CD14-positive monocyte (primary cell): Measurements from ENCODE around the gene DIPK1A. TPM values are rescaled to one million over a fixed set of nuclear protein-coding genes. Genes with fewer than 3 reads are reported as not detected.

Source experiments
- DNase-seq, 3 donors: peaks; one replicate each; pipeline ENCODE4 v3.0.0-alpha.2; 2011 to 2022
- H2AFZ ChIP-seq: 2 replicates; pipeline ENCODE4 v1.6.0; 2012; ENCODE audit warnings: mild to moderate bottlenecking, low read depth, low read length, inconsistent platforms; ENCODE audit not compliant: insufficient read depth, poor library complexity, severe bottlenecking
- H3K27ac ChIP-seq, 2 donors: 1 replicate in 1 of 2; 2 replicates in 1 of 2; pipeline ENCODE4 v1.5.1; 2012 to 2013; ENCODE audit warnings: low read length in 2 of 2, control low read depth in 1 of 2, inconsistent platforms in 1 of 2, low read depth in 1 of 2, mild to moderate bottlenecking in 1 of 2
- H3K27me3 ChIP-seq, 2 donors: one replicate each; pipeline versions ENCODE4 v1.6.0 to v1.6.1; 2011 to 2013; ENCODE audit warnings: low read length in 2 of 2; ENCODE audit not compliant: control insufficient read depth in 2 of 2, insufficient read depth in 2 of 2
- H3K36me3 ChIP-seq, 2 donors: replicated peaks in 1 of 2; 1 replicate in 1 of 2; 2 replicates in 1 of 2; pipeline versions ENCODE4 v1.5.1 to v1.6.1; 2012 to 2013; ENCODE audit warnings: low read length in 2 of 2, control low read depth in 1 of 2, inconsistent platforms in 1 of 2, mild to moderate bottlenecking in 1 of 2; ENCODE audit not compliant: insufficient read depth in 2 of 2, control insufficient read depth in 1 of 2
- H3K4me1 ChIP-seq, 2 donors: 1 replicate in 1 of 2; 2 replicates in 1 of 2; pipeline versions ENCODE4 v1.5.1 to v1.6.1; 2012 to 2013; ENCODE audit warnings: low read length in 2 of 2, control low read depth in 1 of 2, inconsistent platforms in 1 of 2, mild to moderate bottlenecking in 1 of 2, moderate library complexity in 1 of 2; ENCODE audit not compliant: insufficient read depth in 2 of 2, control insufficient read depth in 1 of 2
- H3K4me2 ChIP-seq: replicated peaks from 2 replicates; pipeline ENCODE3; 2012; ENCODE audit warnings: low read length, moderate library complexity, mild to moderate bottlenecking; ENCODE audit not compliant: poor library complexity, severe bottlenecking; ENCODE audit errors: extremely low read depth
- H3K4me3 ChIP-seq, 3 experiments: fragments of 200-600 bp in 1 of 3; sonication (generic) in 1 of 3; replicated peaks in 1 of 3; 1 replicate in 2 of 3; 2 replicates in 1 of 3; pipeline ENCODE4 v1.5.1; 2011 to 2013; ENCODE audit warnings: low read length in 3 of 3, mild to moderate bottlenecking in 3 of 3, control low read depth in 2 of 3, low read depth in 2 of 3, inconsistent platforms in 1 of 3, moderate library complexity in 1 of 3
- H3K79me2 ChIP-seq: 2 replicates; pipeline ENCODE4 v1.6.0; 2012; ENCODE audit warnings: mild to moderate bottlenecking, control low read depth, inconsistent platforms, low read length, moderate library complexity; ENCODE audit not compliant: insufficient read depth
- H3K9ac ChIP-seq: 2 replicates; pipeline ENCODE4 v1.6.0; 2017; ENCODE audit warnings: low read length, mild to moderate bottlenecking; ENCODE audit not compliant: insufficient read depth, poor library complexity, severe bottlenecking
- H3K9me3 ChIP-seq, 2 donors: replicated peaks in 1 of 2; 1 replicate in 1 of 2; 2 replicates in 1 of 2; pipeline versions ENCODE4 v1.5.1 to v1.6.1; 2012 to 2013; ENCODE audit warnings: low read length in 2 of 2, control low read depth in 1 of 2; ENCODE audit not compliant: control insufficient read depth in 1 of 2, insufficient read depth in 1 of 2
- H4K20me1 ChIP-seq: 2 replicates; pipeline ENCODE4 v1.6.0; 2012; ENCODE audit warnings: mild to moderate bottlenecking, low read length, control low read depth, moderate library complexity; ENCODE audit not compliant: insufficient read depth
- H3K27ac Mint-ChIP-seq, 7 donors: one replicate each; pipeline ENCODE4 v1.8.0; 2020; ENCODE audit warnings: mild to moderate bottlenecking in 7 of 7, mixed read lengths in 7 of 7, moderate library complexity in 6 of 7, inconsistent platforms in 2 of 7
- H3K27me3 Mint-ChIP-seq, 3 donors: one replicate each; pipeline ENCODE4 v1.8.0; 2021 to 2022; ENCODE audit warnings: low read depth in 3 of 3, mild to moderate bottlenecking in 3 of 3, mixed read lengths in 3 of 3, moderate library complexity in 3 of 3, inconsistent platforms in 1 of 3
- H3K36me3 Mint-ChIP-seq, 2 donors: one replicate each; pipeline ENCODE4 v1.8.0; 2020; ENCODE audit warnings: mixed read lengths in 2 of 2, inconsistent platforms in 1 of 2, mild to moderate bottlenecking in 1 of 2
- H3K4me1 Mint-ChIP-seq: one replicate; pipeline ENCODE4 v1.8.0; 2020; ENCODE audit warnings: mild to moderate bottlenecking, mixed read lengths
- H3K4me3 Mint-ChIP-seq, 2 donors: one replicate each; pipeline ENCODE4 v1.8.0; 2020; ENCODE audit warnings: mild to moderate bottlenecking in 2 of 2, mixed read lengths in 2 of 2, moderate library complexity in 1 of 2
- H3K9me3 Mint-ChIP-seq, 7 donors: one replicate each; pipeline ENCODE4 v1.8.0; 2020 to 2022; ENCODE audit warnings: mixed read lengths in 7 of 7, mild to moderate bottlenecking in 6 of 7, moderate library complexity in 6 of 7, inconsistent platforms in 2 of 7
- WGBS: methylation state at CpG from one replicate; pipeline ENCODE4 v1.1.5; 2013; ENCODE audit warnings: missing lambda C conversion rate; ENCODE audit not compliant: insufficient coverage; 5-methylcytosine and 5-hydroxymethylcytosine counted together
- intact Hi-C, 2 donors: fragments of 100-400 bp; cut with micrococcal nuclease; formaldehyde crosslinking; loops; one replicate each; pipeline versions ENCODE4 v1.15.0 to v1.15.1; 2023
- polyA plus RNA-seq, 3 donors: library from polyadenylated mRNA; depleted of rRNA in 1 of 3; unstranded in 2 of 3; stranded (reverse) in 1 of 3; fragments of 300-500 nt in 2 of 3; fragments of >200 nt in 1 of 3; fragmentation: Illumina TruSeq in 2 of 3; gene quantifications; 1 replicate in 2 of 3; 2 replicates in 1 of 3; pipeline ENCODE4 v1.2.3, GENCODE V29; 2012 to 2021
- TF ChIP-seq, protein P1 (sequence below): fragments of 200-600 bp; IDR thresholded peaks from one replicate; pipeline ENCODE4 v1.8.0; 2022; ENCODE audit warnings: antibody characterized with exemption, mild to moderate bottlenecking

Gene DIPK1A
- polyA plus RNA-seq, 3 donors, result 0.45 to 1.4 (median 0.83) TPM

DNA sequence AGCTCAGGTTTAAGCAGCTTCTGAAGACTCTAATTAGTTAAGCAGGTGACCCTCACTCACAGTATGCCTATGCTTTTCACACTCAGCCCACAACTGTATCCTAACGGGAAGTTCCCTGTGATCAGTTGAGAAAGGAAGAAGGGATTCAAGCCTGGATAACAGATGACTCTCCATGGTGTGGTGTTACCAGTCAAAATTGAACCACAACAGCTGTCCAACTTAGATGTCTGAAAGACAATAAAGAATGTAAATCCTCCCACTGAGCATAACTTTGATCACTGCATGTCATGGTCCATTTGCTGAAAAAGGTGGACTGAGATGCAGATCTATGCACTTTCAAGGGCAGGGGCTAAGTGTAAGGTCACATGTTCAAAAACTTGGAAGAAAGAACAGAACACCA, 32.3 kb upstream of the DIPK1A start:
- Mint-ChIP-seq H3K36me3 (no peaks in the 10 kb centered on the region), H3K27ac (no peak overlapping the region), H3K27me3 (peaks cover 0 to 3% (median 0%) of the 10 kb centered on the region in 3 donors), H3K4me3 (no peak overlapping the region), H3K9me3 (no peaks in the 10 kb centered on the region), H3K4me1 (peaks cover 14% of the 10 kb centered on the region)
- Histone ChIP-seq H3K27ac (no peak overlapping the region), H3K79me2 (no peaks in the 10 kb centered on the region), H3K4me1 (peaks cover 6 to 10% of the 10 kb centered on the region in 2 donors), H4K20me1 (no peaks in the 10 kb centered on the region), H2AFZ (no peak overlapping the region), H3K4me2 (no peak overlapping the region), H3K27me3 (no peaks in the 10 kb centered on the region), H3K9me3 (no peaks in the 10 kb centered on the region), H3K4me3 (no peak overlapping the region), H3K36me3 (no peaks in the 10 kb centered on the region), H3K9ac (no peak overlapping the region)
- TF ChIP-seq, protein P1, sequence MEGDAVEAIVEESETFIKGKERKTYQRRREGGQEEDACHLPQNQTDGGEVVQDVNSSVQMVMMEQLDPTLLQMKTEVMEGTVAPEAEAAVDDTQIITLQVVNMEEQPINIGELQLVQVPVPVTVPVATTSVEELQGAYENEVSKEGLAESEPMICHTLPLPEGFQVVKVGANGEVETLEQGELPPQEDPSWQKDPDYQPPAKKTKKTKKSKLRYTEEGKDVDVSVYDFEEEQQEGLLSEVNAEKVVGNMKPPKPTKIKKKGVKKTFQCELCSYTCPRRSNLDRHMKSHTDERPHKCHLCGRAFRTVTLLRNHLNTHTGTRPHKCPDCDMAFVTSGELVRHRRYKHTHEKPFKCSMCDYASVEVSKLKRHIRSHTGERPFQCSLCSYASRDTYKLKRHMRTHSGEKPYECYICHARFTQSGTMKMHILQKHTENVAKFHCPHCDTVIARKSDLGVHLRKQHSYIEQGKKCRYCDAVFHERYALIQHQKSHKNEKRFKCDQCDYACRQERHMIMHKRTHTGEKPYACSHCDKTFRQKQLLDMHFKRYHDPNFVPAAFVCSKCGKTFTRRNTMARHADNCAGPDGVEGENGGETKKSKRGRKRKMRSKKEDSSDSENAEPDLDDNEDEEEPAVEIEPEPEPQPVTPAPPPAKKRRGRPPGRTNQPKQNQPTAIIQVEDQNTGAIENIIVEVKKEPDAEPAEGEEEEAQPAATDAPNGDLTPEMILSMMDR, result no peak
- intact Hi-C loops, result no loop called here
- no peak for DNase-seq
- WGBS, result no CpG with 5 or more reads among the region's 1 CpG

DNA sequence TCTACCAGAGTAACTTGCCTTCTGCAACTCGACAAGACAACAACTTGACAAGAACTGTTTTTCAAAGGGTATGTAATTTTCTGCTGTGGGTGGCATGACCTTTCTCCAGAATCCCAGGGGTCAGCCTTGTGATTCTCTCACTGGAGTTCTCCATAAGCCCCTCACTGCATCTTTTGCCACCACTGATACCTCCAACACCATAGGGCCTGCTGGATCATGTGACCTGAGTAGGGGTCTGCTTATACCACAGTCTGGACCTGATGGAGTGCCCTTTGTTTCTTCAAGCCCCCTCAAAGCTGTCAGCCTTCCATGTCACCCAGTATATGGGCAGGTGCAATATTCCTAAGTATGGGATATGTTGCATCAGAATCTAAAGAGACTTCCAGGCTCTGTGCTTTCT, 31.6 kb upstream of the DIPK1A start:
- H3K27me3 Mint-ChIP-seq, result peaks cover 0 to 2% (median 0%) of the 10 kb centered on the region in 3 donors
- no peaks in the 10 kb centered on the region for H3K9me3 Mint-ChIP-seq
- no peaks in the 10 kb centered on the region for H3K36me3 Mint-ChIP-seq
- intact Hi-C loops, result no loop called here
- H3K9me3 ChIP-seq, result no peaks in the 10 kb centered on the region
- H3K4me2 ChIP-seq, result no peak overlapping the region
- TF ChIP-seq, protein P1, result no peak
- peaks cover 14% of the 10 kb centered on the region for H3K4me1 Mint-ChIP-seq
- H3K9ac ChIP-seq, result no peak overlapping the region
- no peaks in the 10 kb centered on the region for H3K27me3 ChIP-seq
- H3K79me2 ChIP-seq, result no peaks in the 10 kb centered on the region
- no peak for DNase-seq
- peaks cover 6 to 10% of the 10 kb centered on the region in 2 donors for H3K4me1 ChIP-seq
- no peaks in the 10 kb centered on the region for H3K36me3 ChIP-seq
- no peaks in the 10 kb centered on the region for H4K20me1 ChIP-seq
- no peak overlapping the region for H3K27ac ChIP-seq
- 100% methylated on average over 1 of the region's 1 CpG for WGBS
- H3K4me3 Mint-ChIP-seq, result no peak overlapping the region
- no peak overlapping the region for H2AFZ ChIP-seq
- peak overlapping the region in 1 of 7 donors; percentile 21 for H3K27ac Mint-ChIP-seq
- no peak overlapping the region for H3K4me3 ChIP-seq
